HG03025 (cell line): ENCODE measurements around the gene KIF26A.
"Not testable (repeated sequence)": the region's sequence is repeated elsewhere in the genome, so short reads cannot be mapped to it uniquely, and the experiment has no call there.

Experiments used
- ATAC-seq: cut with Tn5 transposase; IDR thresholded peaks from one replicate; pipeline ENCODE4 v1.9.1; 2021; ENCODE audit warnings: mild to moderate bottlenecking, moderate library complexity; ENCODE audit not compliant: unreplicated experiment, low FRiP score

The KIF26A gene

DNA sequence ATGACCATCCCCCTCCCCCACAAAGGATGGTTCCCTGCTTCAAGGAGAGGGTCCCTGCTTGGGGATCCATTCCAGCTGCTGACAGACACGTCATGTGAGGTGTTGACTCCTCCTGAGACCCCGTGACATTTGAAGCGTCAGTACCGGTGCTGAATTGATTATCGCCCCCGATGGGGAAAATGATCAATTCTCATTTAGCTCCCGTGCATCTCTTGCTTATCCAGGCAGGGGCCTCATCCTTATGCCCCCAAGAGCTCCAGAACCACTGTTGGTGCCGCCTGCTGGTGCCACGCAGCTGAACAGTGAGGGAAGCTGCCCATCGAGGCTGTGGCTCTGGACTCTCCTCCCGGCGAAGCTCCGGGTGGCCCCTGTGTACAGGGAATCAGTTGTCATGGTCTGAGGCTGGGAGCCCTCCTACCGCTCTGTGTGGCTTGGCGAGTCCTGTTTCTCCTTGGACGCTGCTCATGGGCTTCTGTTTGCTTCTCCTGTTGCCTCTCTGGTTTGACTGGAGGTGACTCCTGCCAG, 4.6 kb downstream of the KIF26A start:
- ATAC-seq, result no peak

DNA sequence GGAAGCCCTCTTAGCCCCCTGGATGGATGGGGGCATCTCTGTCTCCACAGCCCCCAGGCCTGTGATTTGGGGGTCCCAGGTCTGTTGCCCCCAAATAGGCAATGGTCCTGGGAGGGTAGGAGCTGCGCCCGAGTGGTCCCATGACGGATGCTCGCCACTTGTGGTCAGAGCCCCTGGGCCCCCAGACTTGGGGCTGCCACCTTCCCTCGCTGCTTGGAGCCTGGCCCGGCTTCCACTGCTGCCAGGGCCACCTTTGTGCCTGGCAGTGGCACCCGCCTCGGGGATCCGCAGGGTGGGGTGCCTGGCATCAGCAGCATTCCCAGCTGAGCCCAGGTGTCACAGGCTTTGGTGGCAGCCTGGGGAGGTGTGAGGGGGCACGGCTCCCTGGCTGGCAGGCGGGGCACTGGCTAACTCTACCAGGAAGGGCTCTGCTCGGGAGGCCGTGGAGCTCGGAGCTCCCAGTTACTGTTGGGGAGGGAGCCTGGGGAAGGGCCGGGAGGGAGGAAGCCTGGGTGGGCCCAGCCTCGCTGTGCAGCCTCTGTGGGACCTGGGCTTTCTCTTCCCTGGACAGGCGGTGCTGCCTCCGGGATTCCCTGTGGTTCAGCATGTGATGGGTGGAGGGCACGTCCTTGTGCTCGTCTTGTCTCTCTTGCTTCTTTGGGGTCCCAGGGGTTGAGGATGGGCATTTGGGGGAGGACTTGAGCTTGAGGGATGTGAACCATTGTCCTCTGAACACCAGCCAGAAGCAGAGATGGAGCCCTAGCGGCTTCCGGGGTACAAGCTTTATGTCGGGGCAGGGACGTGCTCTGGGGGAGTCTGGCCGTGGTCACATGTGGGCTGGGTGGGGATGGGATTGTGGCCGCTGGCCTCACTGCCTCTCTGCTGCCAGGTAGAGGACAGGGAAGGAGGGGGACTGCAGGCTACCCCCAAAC, 5.4 kb downstream of the KIF26A start:
- no peak for ATAC-seq

DNA sequence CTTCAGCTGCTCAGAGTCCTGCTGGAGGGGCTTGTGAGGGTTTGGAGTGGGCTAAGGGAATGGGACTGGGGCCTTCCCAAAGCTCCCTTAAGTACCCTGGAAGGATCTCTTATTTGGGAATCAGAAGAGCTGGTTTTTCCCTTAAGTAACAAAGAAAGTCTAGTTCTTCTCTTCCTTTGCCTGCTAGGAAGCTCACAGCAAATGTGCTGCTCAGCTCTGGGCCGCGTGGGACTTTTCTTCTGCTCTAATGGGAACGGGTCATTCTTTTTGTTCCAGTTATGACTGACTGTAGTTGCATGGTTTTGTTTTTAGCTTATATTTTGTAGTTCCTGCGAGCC, 6.0 kb downstream of the KIF26A start:
- ATAC-seq, result no peak

DNA sequence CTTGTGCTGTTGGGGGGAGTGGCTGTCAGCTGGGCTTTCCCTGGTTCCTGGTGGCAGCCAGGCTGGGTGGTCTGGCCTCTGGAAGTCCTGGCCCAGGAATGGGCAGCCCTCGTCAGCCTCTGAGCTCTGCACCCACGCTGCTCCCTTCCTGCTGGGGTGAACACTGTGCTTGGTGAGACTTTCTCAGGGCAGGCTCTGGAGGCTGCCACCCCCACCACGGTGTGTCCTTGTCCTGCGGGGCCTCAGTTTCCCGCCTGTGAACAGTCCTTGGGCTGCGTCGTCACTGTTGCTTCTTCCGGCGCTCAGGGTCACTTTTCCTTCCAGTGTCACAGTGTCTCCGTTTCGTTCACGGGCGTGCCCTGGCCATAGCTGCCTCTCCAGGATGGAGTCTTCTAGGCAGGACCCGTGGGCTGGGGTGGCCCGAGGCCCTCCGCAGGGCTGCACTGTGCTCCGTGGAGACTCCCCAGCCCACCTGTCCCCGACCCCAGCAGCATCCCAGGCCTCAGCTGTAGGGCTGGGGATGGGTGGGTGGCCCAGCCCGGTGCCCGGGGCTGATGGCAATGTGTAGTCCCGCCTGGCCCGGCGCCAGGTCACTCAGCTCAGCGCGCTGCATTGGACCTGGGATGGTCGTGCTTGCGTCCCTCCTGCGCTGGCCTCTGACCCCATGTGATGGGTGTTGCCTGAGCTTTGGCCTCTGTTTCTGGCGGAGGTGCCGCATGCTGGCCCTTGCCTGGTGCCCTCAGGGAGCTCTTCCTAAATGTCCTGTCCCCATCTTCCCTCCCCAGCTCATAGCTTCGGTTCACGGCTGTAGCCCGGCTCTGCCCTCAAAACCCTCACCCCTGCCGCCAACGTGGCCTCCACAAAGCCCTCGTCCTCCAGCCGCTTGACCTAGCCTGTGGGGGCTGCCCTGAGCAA, 6.8 kb downstream of the KIF26A start:
- no peak for ATAC-seq

DNA sequence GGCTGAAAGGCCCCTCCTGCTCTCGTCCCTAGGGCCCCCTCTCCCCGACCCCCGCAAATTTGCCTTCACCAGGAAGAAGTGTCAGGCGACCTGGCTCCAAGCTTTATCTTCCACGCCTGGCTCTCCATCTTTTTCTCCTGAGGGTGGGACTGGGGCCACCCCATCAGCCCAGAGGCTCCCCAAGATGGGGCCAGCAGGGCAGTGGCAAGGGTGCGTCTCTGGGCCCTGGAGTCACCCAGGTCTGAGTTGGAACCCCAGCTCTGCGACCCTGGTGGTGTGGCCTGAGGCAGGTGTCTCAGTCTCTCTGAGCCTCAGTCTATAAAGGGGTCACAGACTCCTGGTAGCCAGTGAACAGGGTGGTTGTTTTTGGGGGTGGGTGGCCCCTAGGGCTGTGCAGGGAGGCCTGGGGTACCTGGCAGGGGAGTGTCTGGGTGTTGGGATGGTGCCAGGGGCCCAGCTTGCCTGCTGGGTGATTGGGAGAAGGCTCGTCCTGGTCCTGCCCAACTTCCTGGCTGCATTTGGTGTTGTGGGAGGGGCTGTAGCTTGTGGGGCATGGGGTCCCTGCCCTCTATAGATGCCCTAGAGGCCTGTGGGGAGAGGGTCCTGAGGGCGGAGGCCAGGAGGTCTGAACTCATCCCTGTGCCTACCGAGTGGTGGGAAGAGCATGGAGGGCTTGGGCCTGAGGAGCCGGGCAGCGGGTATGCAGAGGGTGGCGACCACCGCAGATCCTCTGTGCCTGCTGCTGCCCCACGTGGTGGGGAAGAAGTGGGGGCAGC, 7.6 kb downstream of the KIF26A start:
- no peak for ATAC-seq

DNA sequence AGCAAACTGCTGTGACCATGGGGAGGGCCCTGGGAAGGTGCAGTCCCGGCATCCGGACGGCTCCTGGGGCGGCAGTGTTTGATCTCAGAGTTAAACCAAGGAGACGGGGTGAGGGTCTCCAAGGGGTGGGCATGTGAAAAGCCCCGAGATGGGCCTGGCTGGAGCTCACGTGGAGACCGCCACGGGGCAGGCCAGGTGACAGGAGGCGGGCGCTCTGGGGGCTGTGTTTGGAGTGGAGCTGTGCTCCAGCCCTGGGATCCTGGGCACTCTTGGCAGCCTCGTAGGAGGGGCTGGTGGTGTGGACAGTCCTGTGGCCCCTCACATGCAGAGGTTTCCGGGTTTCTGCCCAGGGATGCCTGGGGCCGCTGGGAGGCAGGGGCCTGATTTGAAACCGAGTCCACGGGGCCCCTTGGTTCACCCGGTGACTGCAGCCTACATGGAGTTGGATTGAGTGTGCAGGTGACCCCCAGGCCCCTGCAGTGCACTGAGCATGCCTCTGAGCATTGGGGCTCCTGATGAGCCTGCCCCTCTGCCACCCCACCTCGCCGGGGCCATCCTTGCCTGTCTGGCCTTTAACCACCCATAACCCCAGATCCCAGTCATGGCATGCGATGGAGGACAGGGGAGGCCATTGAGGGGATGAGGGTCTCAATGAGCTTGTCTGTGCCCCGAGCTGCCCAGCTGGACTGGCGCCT, 8.4 kb downstream of the KIF26A start:
- ATAC-seq, result no peak

DNA sequence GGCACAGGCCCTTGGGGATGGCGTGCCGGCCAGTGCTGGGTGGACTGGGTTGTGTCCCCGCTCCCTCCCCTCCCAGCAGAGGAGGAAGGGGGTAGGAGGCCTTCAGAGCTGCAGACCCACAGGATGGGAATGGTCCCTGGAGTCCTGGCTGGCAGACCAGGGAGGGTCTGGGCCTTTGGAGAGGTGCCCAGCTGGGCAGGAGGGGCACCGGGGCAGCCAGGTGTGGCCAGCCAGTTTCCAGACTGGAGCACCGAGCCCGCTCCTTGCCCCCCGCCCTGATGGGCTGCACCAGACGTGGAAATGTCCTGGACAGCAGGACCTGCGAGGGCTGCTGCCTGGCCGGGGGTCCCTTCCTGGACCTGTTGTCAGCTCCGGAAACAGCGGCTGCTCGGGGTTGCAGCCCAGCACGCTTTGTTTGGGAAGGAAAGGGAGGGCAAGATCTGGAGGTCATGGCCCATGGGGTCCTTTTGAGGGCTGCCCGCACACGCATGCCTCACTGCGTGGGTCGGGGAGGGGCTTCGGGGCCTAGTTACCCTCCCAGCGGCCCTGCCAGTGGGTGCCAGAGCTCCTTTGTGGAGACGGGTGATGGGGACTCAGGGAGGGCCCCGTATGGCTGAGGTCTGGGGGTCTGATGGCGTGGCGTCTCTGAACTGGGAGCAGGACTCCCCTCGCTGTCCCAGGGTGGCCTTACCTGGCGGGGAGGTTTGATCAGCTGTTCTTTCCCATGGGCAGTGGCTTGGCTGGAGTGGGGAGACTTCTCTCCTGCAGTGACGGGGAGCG, 9.1 kb downstream of the KIF26A start:
- no peak for ATAC-seq

DNA sequence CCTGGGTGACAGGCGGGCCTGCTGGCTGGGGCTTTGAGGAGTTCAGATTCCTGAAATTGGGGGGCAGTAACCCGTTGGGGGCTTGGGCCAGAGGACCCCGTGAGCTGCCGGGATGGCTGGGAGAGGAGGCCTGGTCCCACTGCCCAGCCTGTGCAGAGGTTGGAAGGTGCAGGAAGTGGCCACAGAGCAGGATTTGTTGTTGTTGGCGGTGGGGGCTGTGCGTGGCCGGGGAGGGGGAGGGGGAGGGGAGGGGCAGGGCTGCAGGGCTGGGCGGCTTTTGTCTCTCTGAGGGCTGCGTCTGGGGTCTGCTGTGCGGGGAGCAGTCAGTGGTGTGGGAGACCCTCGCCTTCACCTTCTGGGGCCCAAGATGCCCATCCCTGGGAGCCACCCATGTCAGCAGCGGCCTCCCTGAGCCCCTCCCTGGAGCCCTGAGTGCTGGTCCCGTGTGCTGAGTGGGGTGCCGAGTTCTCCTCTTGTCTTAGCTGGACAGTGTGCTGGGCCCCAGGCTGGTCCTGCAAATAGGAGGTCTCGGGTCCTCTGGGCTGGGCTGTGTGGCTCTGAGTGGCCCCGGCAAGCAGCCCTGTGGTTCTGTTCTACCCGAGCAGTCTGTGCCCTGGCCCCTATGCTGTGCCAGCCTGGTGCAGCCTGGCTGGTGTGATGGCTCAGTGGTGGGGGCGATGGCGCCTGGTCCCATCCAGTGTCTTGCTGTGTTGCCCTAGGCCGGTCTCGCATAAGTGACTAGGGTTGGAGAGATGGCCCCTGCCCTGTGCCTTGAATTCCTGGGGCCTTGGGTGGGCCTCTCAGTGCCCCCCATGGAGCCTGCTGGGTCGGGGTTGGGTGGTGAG, 10.3 kb downstream of the KIF26A start:
- ATAC-seq, result no peak

DNA sequence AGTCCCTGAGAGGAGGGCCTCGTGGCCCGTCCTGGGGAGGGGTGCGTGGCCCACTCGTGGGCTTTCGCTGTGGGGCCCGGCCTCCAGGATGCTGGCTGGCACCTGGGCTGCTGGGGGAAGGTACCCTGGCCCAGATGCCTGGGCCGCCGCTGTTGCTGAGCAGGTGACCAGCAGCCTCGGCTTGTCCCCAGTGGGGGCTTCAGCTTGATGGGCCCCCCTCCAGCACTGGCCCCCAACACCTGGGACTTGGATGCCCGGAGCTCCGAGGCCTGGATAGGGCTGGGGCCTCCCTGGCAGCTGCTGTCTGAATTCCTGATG, 10.8 kb downstream of the KIF26A start:
- ATAC-seq, result no peak

DNA sequence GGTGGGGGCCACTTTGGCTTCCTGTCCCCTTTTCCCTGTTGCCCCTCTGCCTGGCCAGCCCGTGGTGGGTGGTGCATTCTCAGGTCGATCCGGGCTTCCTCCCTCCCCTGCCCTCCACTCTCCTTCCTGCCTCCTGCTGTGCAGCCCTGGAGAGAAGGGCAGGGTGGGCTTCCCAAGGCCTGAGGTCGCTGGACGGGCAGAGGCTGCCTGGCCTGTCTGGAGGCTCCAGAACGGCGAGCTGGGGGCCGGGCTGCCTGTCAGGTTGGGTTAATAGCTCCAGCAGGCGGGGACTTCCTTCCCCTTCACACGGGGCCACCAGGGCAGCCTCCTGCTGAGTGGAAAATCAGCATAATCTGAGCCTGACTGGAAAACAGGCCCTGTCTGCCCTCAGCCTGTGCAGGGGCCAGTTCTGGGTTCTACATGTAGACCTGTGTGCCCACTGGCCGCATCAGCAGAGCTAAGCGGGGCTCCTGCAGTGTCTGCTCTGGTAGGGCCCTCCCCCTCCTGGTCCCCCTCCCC, 11.3 kb downstream of the KIF26A start:
- no peak for ATAC-seq

DNA sequence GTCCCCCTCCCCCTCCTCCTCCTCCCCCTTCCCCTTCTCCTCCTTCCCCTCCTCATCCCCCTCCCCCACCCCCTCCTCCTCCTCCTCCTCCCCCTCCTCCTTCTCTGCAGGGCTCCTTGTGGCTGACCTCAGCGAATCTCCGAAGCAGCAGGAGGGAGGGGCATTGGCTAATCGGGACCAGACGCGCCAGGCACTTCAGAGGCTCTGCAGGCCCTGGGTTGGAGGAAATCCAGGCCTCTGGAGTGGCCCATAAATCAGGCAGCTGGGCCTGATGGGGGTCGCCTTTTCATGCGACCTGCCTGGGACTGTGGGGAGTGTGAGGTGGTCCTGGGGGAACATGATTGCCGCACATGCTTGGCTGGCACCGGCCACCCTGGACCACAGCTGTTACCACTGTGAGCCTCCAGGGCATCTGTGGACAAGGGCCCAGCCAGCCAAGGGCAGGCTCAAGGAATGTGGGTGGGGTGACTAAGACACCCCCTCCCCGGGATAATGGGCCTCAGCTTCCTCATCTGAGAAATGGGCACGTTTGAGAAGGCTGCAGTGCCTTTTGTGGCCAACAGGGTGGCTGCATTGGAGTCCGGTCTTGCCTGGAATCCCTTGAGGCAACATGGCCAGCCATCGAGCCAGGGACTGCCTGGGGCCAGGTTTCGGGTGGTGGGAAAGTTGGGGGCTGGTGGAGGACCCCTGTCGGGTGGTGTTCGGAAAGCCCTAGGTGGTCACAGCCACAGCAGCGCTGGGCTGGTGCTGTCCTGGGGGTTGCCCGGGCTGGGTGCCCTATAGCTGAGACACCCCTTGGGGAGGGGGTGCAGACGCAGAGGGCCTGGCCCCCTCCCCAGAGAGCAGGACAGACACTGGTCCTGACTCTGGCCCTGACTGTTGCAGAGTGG, 12.0 kb downstream of the KIF26A start:
- ATAC-seq, result no peak

DNA sequence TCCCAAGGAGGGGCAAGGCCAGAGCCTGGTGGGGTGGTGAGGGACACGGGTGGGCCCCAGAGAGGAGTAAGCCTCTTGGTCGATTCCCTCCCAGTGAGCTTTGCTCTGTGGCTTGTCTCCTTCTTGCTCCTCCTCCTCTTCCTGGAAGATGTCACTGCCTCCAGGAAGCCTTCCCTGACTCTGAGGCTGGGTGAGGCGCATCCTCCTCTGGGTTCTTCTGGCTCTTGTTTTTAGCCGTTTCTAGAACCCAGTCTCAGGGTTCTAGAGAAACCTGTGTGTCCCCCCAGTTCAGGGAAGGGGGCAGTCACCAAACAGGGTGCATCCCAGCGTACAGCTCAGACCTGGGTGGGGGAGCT, 12.6 kb downstream of the KIF26A start:
- ATAC-seq, result no peak

DNA sequence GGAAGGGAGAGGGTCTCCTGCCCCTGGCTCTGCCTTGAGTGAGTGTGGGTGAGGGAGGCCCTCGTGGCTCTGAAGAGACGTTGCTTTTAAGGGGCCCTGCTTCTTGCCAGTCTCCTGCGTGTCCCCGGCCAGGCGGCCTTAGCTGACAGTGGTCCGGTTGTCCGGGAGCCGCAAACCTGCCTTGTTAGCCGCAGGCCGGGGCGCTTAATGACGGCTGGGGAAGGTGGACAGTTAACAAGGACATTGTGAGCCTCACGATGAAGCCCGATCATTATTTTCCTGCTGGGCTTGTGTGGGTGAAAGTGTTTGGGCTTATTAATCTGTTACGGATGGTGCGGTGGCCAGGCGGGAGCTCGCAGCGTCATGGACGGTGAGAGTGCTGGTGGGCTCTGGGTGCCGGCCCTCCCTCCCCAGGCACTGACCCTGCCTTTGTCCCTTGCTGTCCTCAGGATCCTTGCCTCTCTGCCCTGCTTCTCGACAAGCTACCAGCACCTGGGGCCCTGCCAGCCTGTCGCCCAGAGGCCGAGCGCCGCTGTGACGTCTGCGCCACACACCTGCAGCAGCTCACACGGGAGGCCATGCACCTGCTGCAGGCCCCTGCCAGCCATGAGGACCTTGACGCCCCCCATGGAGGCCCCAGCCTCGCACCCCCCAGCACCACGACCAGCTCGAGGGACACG, 13.3 kb downstream of the KIF26A start:
- no peak for ATAC-seq

DNA sequence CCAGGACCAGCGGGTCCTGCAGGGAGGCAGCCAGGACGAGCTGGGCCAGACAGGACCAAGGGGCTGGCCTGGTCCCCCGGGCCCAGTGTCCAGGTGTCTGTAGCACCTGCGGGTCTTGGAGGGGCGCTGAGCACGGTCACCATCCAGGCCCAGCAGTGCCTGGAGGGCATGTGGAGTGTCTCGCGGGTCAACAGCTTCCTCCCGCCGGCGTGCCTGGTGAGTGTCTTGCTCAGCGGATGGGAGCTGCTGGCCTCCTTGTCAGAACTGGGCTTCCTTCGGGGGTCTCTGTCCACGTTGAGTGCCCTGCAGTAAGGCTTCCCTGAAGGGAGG, 13.8 kb downstream of the KIF26A start:
- no peak for ATAC-seq

DNA sequence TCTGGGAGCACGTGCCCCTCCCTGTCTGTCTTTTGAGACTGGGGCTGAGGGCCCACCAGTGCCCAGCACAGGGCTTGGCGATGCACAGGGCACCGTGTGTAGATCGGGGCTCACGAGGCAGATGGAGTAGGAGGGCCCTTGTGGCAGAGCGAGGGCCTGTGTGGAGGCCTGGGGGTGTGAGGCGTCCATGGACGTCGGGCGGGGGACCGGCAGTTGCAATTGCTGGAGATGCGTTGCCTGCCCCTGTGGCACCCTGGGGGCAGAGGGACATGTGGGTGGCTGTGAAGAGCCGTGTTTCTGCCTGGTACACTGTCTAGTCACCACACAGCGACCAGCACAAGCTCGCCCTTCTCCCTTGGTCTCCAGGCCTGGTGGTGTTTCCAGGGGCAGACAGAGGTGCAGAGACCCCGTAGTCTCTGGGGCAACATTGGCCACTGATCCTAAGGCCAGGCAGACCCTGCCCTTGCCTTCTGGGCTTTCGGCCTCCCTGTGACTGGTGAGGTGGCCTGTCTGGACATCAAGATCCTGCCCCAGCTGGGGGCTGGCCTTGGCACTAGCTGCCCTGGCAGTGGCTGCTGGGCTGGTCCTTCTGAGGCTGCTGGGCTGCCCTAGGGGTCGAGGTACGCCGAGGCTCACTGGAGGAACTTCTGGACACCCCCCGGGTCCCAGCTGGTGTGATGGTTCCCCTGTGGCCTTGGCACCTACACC, 14.5 kb downstream of the KIF26A start:
- ATAC-seq, result no peak

DNA sequence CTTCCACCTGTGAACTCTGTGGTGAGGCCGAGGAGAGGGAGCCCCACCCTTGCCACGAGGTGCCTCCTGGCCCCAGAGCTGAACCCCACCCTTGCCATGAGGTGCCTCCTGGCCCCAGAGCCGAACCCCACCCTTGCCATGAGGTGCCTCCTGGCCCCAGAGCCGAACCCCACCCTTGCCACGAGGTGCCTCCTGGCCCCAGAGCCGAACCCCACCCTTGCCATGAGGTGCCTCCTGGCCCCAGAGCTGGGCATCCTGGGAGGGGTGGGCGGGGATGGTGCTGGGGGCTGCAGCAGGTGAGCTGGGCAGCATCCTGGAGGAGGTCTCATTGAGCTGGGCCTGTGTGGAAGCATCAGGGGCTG, 15.0 kb downstream of the KIF26A start:
- not testable (repeated sequence) for ATAC-seq
